Right cardiac atrium (tissue), 5 donors: ENCODE results near the gene PARP3. TPM values are rescaled to one million over a fixed set of nuclear protein-coding genes. Genes with fewer than 3 reads are reported as not detected.
"Not testable (repeated sequence)": the region's sequence is repeated elsewhere in the genome, so short reads cannot be mapped to it uniquely, and the experiment has no call there.

Source experiments
- ATAC-seq, 2 donors: fragments of 200-7000 bp; cut with Tn5 transposase; one replicate each; pipeline versions ENCODE4 v1.8.0 to v1.9.1; 2020; ENCODE audit warnings: moderate library complexity in 2 of 2, mild to moderate bottlenecking in 1 of 2
- DNase-seq, 3 donors: peaks; one replicate each; pipeline ENCODE4 v3.0.0-alpha.2; 2020
- H3K27ac ChIP-seq: one replicate; pipeline ENCODE4 v1.5.1; 2013; ENCODE audit warnings: mild to moderate bottlenecking, low read length, control low read depth, moderate library complexity
- H3K27me3 ChIP-seq: one replicate; pipeline ENCODE4 v1.6.1; 2013; ENCODE audit not compliant: control insufficient read depth, insufficient read depth
- H3K4me1 ChIP-seq: one replicate; pipeline ENCODE4 v1.6.1; 2013; ENCODE audit warnings: low read length; ENCODE audit not compliant: control insufficient read depth, insufficient read depth
- H3K4me3 ChIP-seq: one replicate; pipeline ENCODE4 v1.5.1; 2013; ENCODE audit warnings: low read length, control low read depth
- H3K9me3 ChIP-seq: one replicate; pipeline ENCODE4 v1.6.1; 2013; ENCODE audit warnings: low read length; ENCODE audit not compliant: control insufficient read depth
- WGBS: extraction: QIAGEN DNeasy Blood & Tissue Kit; methylation state at CpG from one replicate; pipeline ENCODE4 v1.1.7; 2013; 5-methylcytosine and 5-hydroxymethylcytosine counted together
- intact Hi-C, 4 donors: fragments of 100-400 bp; cut with DNase I; formaldehyde crosslinking; loops; one replicate each; pipeline versions ENCODE4 v1.11.0 to v1.14.0; 2022 to 2023
- long read RNA-seq, 4 donors: library from polyadenylated mRNA; unstranded; transcript quantifications; one replicate each; pipeline ENCODE4 v2.0.0, GENCODE V29; 2020 to 2021
- polyA plus RNA-seq: library from polyadenylated mRNA; stranded (reverse); fragments of 200-250 nt; gene quantifications from one replicate; pipeline ENCODE4 v1.2.3, GENCODE V29; 2013
- total RNA-seq, 4 donors: library from RNA; stranded (reverse); fragmentation: NEBNext Ultra II Directional; extraction: Animal tissue kit (Norgen Biotek cat#: 25700); gene quantifications; one replicate each; pipeline ENCODE4 v1.2.1, GENCODE V29; 2021
- donor health status: healthy with polysubstance abuse.
- donor health status: DM: no; HTN: yes; CAD: no.
- donor health status: DM: no; HTN: no; CAD: no.
- donor health status: DM: no; HTN: yes; CAD: no; lungs with severe emphysema.
- donor health status: DM: yes; HTN: yes; CAD: no.

The PARP3 gene
- total RNA-seq (10 to 100 TPM; 11.6 to 17.4 (median 12.7) TPM), polyA plus RNA-seq (10.3 TPM)
- long read RNA-seq, donor 1, transcript PARP3-203 (11 exons, 2,360 nt), result minor isoform, 6 of 43 reads
- long read RNA-seq, donor 1, transcript PARP3-201 (11 exons, 2,336 nt), result major isoform, 7 of 43 reads
- long read RNA-seq, donor 1, partial matches to known transcripts, result 23 of 43 reads
- long read RNA-seq, donor 1, other reads (novel, unspliced or antisense), result 6 of 43 reads
- long read RNA-seq, donor 2, transcript PARP3-201 (11 exons, 2,336 nt), result major isoform, 5 of 19 reads
- long read RNA-seq, donor 2, partial matches to known transcripts, result 4 of 19 reads
- long read RNA-seq, donor 2, other reads (novel, unspliced or antisense), result 9 of 19 reads
- long read RNA-seq, donor 3, transcript PARP3-202 (12 exons, 2,472 nt), result minor isoform, 6 of 87 reads
- long read RNA-seq, donor 3, transcript PARP3-203 (11 exons, 2,360 nt), result minor isoform, 7 of 87 reads
- long read RNA-seq, donor 3, transcript PARP3-201 (11 exons, 2,336 nt), result major isoform, 27 of 87 reads
- long read RNA-seq, donor 3, partial matches to known transcripts, result 28 of 87 reads
- long read RNA-seq, donor 3, other reads (novel, unspliced or antisense), result 19 of 87 reads
- long read RNA-seq, donor 4, transcript PARP3-201 (11 exons, 2,336 nt), result major isoform, 6 of 20 reads
- long read RNA-seq, donor 4, partial matches to known transcripts, result 6 of 20 reads
- long read RNA-seq, donor 4, other reads (novel, unspliced or antisense), result 6 of 20 reads

- DNase-seq, result peak; percentile 100
- WGBS, result 1% methylated on average over 67 of the region's 67 CpGs
- H3K4me1 ChIP-seq, result peaks cover 2% of the 10 kb centered on the region
- H3K9me3 ChIP-seq, result no peaks in the 10 kb centered on the region
- ATAC-seq, result peak; percentile 95 to 96
- no peaks in the 10 kb centered on the region for H3K27me3 ChIP-seq
- H3K4me3 ChIP-seq, result peak within 1 kb of the TSS; percentile 62
- intact Hi-C loops, result loop anchor here in 1 of 4 donors (2.0 kb wide), 1 partner anchor 33 kb away; the partner anchor contains the start of genes ABHD14A and ABHD14B
- H3K27ac ChIP-seq, result peak within 1 kb of the TSS; percentile 95
Observed at GRCh38 chr3:51941798-51942602, at the start of gene PARP3, which contains the start of gene RRP9. TSS of gene PARP3 (plus strand) at chr3:51942363. CDS start at chr3:51943356, 993 bp downstream. TSS of gene RRP9 (minus strand) at chr3:51941904. CDS start at chr3:51941867, 37 bp downstream.

GRCh38 chr3:51894391-51894790, 47.8 kb upstream of the PARP3 start:
- intact Hi-C loops, result no loop called here
- DNase-seq (no peak), ATAC-seq (no peak)
- Histone ChIP-seq H3K4me3 (no peak overlapping the region), H3K27me3 (no peaks in the 10 kb centered on the region), H3K4me1 (no peaks in the 10 kb centered on the region), H3K9me3 (no peaks in the 10 kb centered on the region), H3K27ac (no peak overlapping the region)
- WGBS, result 72% methylated on average over 4 of the region's 4 CpGs

- Histone ChIP-seq H3K9me3 (no peaks in the 10 kb centered on the region), H3K4me1 (no peaks in the 10 kb centered on the region), H3K27ac (no peak overlapping the region), H3K4me3 (no peak overlapping the region), H3K27me3 (no peaks in the 10 kb centered on the region)
- intact Hi-C loops, result no loop called here
- no peak for ATAC-seq
- no peak for DNase-seq
- 95% methylated on average over 16 of the region's 16 CpGs for WGBS
Observed at GRCh38 chr3:51894939-51895338, 47.2 kb upstream of the PARP3 start.

- Histone ChIP-seq H3K4me3 (no peak overlapping the region), H3K27me3 (no peaks in the 10 kb centered on the region), H3K9me3 (no peaks in the 10 kb centered on the region), H3K27ac (no peak overlapping the region), H3K4me1 (no peaks in the 10 kb centered on the region)
- ATAC-seq (no peak), DNase-seq (no peak)
- intact Hi-C loops, result no loop called here
- 91% methylated on average over 10 of the region's 10 CpGs for WGBS
Observed at GRCh38 chr3:51896607-51897305, 45.4 kb upstream of the PARP3 start.

GRCh38 chr3:51897391-51897790, 44.8 kb upstream of the PARP3 start:
- DNase-seq (no peak), ATAC-seq (no peak)
- H3K4me1 ChIP-seq, result no peaks in the 10 kb centered on the region
- H3K4me3 ChIP-seq, result no peak overlapping the region
- WGBS, result 87% methylated on average over 15 of the region's 15 CpGs
- H3K27ac ChIP-seq, result no peak overlapping the region
- intact Hi-C loops, result no loop called here
- H3K9me3 ChIP-seq, result no peaks in the 10 kb centered on the region
- H3K27me3 ChIP-seq, result no peaks in the 10 kb centered on the region

GRCh38 chr3:51900043-51900442, 42.1 kb upstream of the PARP3 start:
- intact Hi-C loops, H3K27me3 ChIP-seq, H3K4me3 ChIP-seq, H3K4me1 ChIP-seq, H3K9me3 ChIP-seq, ATAC-seq, DNase-seq, H3K27ac ChIP-seq: not testable (repeated sequence)
- WGBS, result 74% methylated on average over 7 of the region's 7 CpGs

- WGBS, result 78% methylated on average over 6 of the region's 7 CpGs
- DNase-seq, intact Hi-C loops: not testable (repeated sequence)
Observed at GRCh38 chr3:51902361-51902760, 39.8 kb upstream of the PARP3 start.

GRCh38 chr3:51904034-51904823, 37.9 kb upstream of the PARP3 start:
- Histone ChIP-seq H3K4me3 (no peak overlapping the region), H3K9me3 (no peaks in the 10 kb centered on the region), H3K4me1 (no peaks in the 10 kb centered on the region), H3K27me3 (no peaks in the 10 kb centered on the region), H3K27ac (no peak overlapping the region)
- ATAC-seq, result no peak
- DNase-seq, result no peak
- intact Hi-C loops, result no loop called here
- WGBS, result 85% methylated on average over 2 of the region's 2 CpGs

More at GRCh38 chr3:51902361-51902760, 39.8 kb upstream of the PARP3 start:
- not testable (repeated sequence) for H3K9me3 ChIP-seq, H3K27me3 ChIP-seq, H3K4me1 ChIP-seq, H3K4me3 ChIP-seq, ATAC-seq, H3K27ac ChIP-seq

GRCh38 chr3:51908026-51908425, 34.1 kb upstream of the PARP3 start:
- no peaks in the 10 kb centered on the region for H3K9me3 ChIP-seq
- no peak for DNase-seq
- no peak for ATAC-seq
- WGBS, result 75% methylated on average over 4 of the region's 4 CpGs
- no peaks in the 10 kb centered on the region for H3K27me3 ChIP-seq
- H3K27ac ChIP-seq, result no peak overlapping the region
- no peaks in the 10 kb centered on the region for H3K4me1 ChIP-seq
- intact Hi-C loops, result no loop called here
- no peak overlapping the region for H3K4me3 ChIP-seq

GRCh38 chr3:51916418-51916817, 25.7 kb upstream of the PARP3 start:
- H3K4me3 ChIP-seq, result no peak overlapping the region
- no peaks in the 10 kb centered on the region for H3K9me3 ChIP-seq
- no peaks in the 10 kb centered on the region for H3K4me1 ChIP-seq
- 51% methylated on average over 5 of the region's 5 CpGs for WGBS
- ATAC-seq, result no peak
- H3K27ac ChIP-seq, result no peak overlapping the region
- intact Hi-C loops, result no loop called here
- DNase-seq, result no peak
- no peaks in the 10 kb centered on the region for H3K27me3 ChIP-seq
